BJ (cell line): ENCODE measurements around the gene GFY. TPM values are rescaled to one million over a fixed set of nuclear protein-coding genes. Genes with fewer than 3 reads are reported as not detected.

Source experiments
- CTCF ChIA-PET: fragments of 350-600 bp; formaldehyde crosslinking; extraction: SDS; loops from one replicate; lab custom pipeline; 2021; ENCODE audit warnings: antibody characterized with exemption, inconsistent platforms; lab: Yijun Ruan, JAX
- POLR2A ChIA-PET: fragments of 300-600 bp; sonication (Branson Sonifier 250); formaldehyde crosslinking; extraction: SDS; loops from one replicate; lab custom pipeline; 2021; ENCODE audit warnings: antibody characterized with exemption; lab: Charles Lee
- DNase-seq: peaks from one replicate; pipeline ENCODE4 v3.0.0-alpha.2; 2011; ENCODE audit warnings: low read depth
- H3K27me3 ChIP-seq: 2 replicates; pipeline ENCODE4 v1.6.0; 2011; ENCODE audit warnings: low read length; ENCODE audit not compliant: control insufficient read depth, insufficient read depth
- H3K36me3 ChIP-seq: 2 replicates; pipeline ENCODE4 v1.5.1; 2011; ENCODE audit warnings: low read length; ENCODE audit not compliant: control insufficient read depth, insufficient read depth
- H3K4me3 ChIP-seq: 2 replicates; pipeline ENCODE4 v1.5.1; 2011; ENCODE audit warnings: low read depth, mild to moderate bottlenecking, control low read depth, low read length
- polyA plus RNA-seq: library from polyadenylated mRNA; depleted of rRNA; stranded (reverse); fragments of >200 nt; gene quantifications from 2 replicates; pipeline ENCODE4 v1.2.3, GENCODE V29; 2011
- TF ChIP-seq, protein P1 (sequence below): IDR thresholded peaks from 2 replicates; pipeline ENCODE4 v1.5.1; 2011; ENCODE audit warnings: low read depth, mild to moderate bottlenecking, control low read depth, inconsistent platforms, low read length, moderate library complexity; ENCODE audit not compliant: insufficient read depth

GFY gene
- polyA plus RNA-seq, 1 experiment, result not detected

DNA sequence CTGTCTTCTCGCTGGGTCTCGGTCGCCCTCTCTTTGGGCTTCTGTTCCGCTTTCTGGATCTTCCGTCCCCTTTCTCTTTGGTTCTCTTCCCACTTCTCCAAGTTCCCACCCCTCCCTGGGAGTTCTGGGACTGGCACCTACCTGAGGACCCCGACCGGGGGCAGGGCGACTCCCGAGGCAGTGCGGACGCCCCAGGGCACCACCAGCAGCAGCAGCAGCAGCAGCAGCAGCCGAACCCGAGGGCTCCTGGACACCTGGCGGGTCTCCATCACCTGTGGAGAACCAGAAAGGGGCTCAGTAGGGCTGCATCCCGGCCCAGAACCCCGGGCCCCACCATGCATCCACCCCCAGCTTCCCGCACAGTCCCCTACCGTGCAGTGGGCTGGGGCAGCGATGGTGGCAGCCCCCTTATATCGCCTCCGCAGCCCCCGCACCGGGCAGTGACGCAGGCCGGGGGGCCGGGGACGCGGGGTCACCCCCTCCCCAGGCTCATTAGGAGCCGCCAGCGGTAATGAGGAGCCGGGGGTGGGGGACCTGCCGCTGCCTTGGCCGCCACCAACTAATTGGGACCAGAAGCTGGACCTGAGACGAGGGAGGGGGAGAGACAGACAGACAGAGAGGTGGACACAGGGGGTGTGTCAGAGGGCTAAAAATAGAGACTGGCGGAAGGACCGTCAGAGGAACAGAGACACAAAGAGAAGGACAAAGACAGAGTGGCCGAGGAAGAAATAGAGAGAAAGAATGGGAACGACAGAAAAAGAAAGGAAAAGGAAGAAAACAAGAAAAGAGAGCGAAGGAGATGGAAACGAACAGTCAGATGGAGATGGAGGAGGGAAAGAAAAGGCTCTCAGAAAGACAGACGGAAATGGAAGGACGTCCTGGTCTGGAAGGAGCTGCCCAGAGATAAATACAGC, 1.9 kb upstream of the GFY start, which contains the start of gene PTH2:
PTH2 (minus strand) TSS at position 371 of the 914 bp plus-strand sequence; CDS start at position 269, 102 bp downstream.
- no peaks in the 10 kb centered on the region for H3K36me3 ChIP-seq
- CTCF ChIA-PET, result interaction anchor here (2.5 kb wide), 1 partner anchor 20 kb away, joined by 9 read pairs; no protein-coding TSS in a partner anchor
- TF ChIP-seq, protein P1, sequence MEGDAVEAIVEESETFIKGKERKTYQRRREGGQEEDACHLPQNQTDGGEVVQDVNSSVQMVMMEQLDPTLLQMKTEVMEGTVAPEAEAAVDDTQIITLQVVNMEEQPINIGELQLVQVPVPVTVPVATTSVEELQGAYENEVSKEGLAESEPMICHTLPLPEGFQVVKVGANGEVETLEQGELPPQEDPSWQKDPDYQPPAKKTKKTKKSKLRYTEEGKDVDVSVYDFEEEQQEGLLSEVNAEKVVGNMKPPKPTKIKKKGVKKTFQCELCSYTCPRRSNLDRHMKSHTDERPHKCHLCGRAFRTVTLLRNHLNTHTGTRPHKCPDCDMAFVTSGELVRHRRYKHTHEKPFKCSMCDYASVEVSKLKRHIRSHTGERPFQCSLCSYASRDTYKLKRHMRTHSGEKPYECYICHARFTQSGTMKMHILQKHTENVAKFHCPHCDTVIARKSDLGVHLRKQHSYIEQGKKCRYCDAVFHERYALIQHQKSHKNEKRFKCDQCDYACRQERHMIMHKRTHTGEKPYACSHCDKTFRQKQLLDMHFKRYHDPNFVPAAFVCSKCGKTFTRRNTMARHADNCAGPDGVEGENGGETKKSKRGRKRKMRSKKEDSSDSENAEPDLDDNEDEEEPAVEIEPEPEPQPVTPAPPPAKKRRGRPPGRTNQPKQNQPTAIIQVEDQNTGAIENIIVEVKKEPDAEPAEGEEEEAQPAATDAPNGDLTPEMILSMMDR, result no peak
- POLR2A ChIA-PET, result no interaction called here
- H3K4me3 ChIP-seq, result no peak within 1 kb of the TSS
- no peak for DNase-seq
- peaks cover 84% of the 10 kb centered on the region for H3K27me3 ChIP-seq

DNA sequence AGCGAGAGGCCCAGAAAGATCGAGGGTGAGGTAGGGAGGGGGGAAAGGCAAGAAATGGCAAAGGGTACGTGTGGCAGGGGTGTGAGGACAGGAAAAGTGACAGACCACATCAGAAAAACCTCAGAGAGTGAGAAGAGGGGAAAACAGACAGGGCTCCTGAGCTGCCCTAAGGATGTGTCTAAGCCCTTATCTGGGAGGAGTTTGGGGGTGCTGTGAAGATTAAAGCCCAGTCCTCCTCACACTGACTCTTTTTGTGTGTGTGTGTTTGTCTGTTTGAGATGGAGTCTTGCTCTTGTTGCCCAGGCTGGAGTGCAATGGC, 1.2 kb upstream of the GFY start:
- POLR2A ChIA-PET, result no interaction called here
- TF ChIP-seq, protein P1, result no peak
- no peak for DNase-seq

DNA sequence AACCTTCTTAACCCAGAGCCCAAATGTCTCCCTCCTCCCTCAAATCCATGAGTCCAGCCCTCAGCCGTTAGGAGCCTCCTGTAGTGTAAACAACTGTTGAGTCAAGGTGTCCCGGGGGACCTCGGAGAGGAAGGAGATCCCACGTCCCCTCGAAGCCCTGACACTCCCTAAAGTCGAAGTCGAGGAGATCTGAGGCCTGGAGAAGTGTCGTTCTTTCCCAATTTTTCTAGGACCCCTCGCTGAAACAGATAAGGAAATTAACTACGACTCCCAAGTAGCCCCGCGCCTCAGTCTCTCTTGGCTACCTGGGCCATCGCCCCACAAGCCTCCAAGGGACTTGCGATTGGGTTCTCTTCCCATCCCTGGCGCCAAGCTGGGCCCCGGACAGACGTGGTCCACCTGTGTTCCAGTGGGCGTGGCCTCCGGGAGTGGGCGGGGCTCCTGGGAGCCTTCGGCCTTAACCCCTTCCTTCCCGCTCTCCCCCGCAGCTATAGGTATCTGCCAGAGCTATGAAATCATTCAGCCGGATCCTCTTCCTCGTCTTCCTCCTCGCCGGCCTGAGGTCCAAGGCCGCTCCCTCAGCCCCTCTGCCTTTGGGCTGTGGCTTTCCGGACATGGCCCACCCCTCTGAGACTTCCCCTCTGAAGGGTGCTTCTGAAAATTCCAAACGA, 869 bp downstream of the GFY start:
- TF ChIP-seq, protein P1, result no peak
- Histone ChIP-seq H3K27me3 (peaks cover 82% of the 10 kb centered on the region), H3K36me3 (no peaks in the 10 kb centered on the region), H3K4me3 (no peak overlapping the region)
- ChIA-PET POLR2A (no interaction called here), CTCF (interaction anchor here (0.9 to 2.5 kb wide), 7 partner anchors 10 to 124 kb away, joined by 3 to 10 read pairs (median 6); no protein-coding TSS in a partner anchor)
- no peak for DNase-seq

More for the DNA sequence above, 1.2 kb upstream of the GFY start:
- H3K27me3 ChIP-seq, result peaks cover 84% of the 10 kb centered on the region
- H3K4me3 ChIP-seq, result no peak overlapping the region
- no peaks in the 10 kb centered on the region for H3K36me3 ChIP-seq
- CTCF ChIA-PET, result interaction anchor here (2.0 to 2.5 kb wide), 2 partner anchors 19 to 32 kb away, joined by 7 to 9 read pairs; no protein-coding TSS in a partner anchor

DNA sequence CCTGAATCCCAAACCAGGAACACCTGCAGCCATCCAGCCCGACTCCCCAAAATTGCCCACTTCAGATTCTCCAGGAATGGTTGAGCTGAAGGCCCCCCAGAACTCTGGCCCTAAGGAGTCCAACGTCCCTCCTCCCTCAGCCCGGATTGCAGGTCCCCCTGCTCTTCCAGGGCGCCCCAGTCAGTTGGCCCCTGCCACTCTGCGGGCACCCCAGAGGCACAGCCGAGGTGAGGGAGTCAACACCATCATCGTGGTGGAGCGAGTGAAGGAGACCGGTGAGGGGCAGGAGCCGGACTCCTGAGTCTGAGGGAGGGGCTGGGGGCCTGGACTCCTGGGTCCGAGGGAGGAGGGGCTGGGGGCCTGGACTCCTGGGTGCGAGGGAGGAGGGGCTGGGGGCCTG, 2.2 kb downstream of the GFY start:
- ChIA-PET CTCF (interaction anchor here (1.0 to 2.3 kb wide), 3 partner anchors 13 to 37 kb away, joined by 3 to 6 read pairs (median 6); no protein-coding TSS in a partner anchor), POLR2A (no interaction called here)
- Histone ChIP-seq H3K4me3 (no peak overlapping the region), H3K27me3 (peaks cover 76% of the 10 kb centered on the region), H3K36me3 (no peaks in the 10 kb centered on the region)
- TF ChIP-seq, protein P1, result no peak
- DNase-seq, result no peak
